GM21825 (cell line): ENCODE data around the gene ABCB6.
"Not testable (repeated sequence)": the region's sequence is repeated elsewhere in the genome, so short reads cannot be mapped to it uniquely, and the experiment has no call there.

Source experiments
- ATAC-seq: cut with Tn5 transposase; IDR thresholded peaks from one replicate; pipeline ENCODE4 v1.9.1; 2021; ENCODE audit warnings: mild to moderate bottlenecking, moderate library complexity; ENCODE audit not compliant: unreplicated experiment

Gene ABCB6

DNA sequence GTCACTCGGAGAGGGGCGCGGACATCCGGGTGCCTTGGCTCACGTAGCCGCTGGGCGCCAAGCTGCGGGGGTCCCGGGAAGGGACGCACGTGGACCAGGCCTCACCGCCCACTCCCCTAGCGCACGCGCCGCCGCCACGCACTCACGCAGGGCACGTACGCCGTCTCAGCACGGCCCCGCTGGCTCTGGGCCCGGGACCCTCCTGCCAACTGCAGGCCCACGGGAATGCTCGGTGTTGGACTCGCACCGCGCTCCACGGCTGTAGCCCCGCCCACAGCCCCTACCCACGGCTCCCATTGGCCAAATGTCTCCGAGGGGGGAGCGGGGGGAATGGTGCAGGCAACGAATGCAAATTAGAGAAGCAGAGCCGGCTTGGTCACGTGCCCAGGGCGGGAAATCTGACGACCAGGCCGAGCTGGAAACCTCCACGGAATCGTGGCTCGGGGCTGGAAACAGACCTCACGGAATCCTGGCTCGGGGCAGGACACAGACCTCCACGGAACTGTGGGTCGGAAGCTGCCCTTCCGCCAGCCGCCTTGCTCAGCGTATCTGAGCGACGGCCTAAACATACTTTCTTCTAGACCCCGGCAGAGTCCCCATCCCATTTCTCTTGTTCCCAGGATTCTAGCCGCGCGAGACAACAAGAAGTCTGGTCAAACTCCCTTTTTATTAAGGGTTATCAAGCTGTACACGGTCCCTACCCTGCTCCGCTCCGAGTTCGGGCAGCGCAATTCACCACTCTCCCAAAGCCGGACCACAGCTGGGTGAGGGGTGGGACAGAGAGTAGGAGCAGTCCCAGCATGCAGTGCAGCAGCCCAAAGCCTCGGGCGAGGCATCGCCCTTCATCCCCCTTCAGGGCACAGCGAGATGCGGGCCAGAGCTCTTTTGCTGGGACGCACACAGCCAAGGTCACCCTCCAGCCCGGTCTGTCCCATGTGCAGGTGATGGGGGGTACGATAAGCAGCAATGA is at the start of gene ABCB6:
Gene ABCB6 (minus strand): TSS at position 227 of the 970 bp plus-strand sequence. CDS start 285 bp downstream, outside the sequence.
- ATAC-seq = peak; percentile 75

DNA sequence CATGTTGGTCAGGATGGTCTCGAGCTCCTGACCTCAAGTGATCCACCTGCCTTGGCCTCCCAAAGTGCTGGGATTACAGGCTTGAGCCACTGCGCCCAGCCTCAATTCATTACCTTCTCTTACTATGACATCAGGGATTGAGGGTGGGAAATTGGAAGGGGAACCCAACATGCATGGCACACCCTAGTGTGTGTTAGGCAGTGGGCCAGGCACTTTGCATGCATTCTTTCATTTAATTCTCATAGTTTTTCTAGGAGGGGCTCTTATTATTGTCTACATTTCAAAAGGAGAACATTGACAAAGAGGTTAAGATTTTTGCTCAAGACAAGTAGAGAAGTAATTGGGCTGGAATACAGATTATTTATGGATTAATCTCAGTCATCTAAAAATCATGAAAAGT is 49.5 kb upstream of the ABCB6 start:
- no peak for ATAC-seq

DNA sequence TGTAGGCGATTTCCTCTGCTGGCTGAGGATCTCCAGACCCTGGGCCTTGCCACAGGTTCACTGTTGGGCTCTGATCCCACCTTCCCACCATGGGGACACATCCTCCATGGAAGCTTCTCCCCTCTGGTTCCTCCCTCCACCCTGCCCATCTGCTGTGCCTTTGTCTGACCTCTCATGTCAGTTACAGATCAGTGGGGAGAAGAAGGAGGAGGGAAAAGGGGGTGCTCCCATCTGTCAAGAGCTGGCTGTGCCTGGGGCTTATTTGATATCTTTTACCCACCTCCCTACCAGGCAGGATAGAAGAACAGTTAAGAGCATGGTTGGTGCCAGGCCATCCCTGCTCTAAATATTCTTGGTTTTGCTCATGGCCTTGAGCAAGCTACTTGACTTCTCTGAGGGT is 48.1 kb upstream of the ABCB6 start:
- no peak for ATAC-seq

DNA sequence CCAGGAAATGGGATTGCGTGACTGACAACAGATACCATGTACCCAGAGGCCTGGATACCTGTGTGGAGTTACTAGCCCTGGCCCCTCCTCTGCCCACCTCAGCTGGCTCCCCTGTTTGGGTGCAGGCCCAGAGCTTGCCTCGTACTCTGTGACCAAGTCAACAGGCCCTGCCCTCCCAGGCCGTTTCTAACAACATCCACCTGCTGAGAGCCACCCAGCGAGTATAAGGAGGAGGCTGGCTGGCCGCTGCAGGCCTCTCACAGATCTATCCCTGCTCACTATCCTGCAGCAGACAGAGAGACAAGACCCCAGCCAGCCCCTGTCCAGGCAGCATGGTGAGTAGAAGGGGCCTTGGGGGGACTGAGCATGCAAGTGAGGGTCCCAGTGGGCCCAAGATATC is 47.5 kb upstream of the ABCB6 start:
- no peak for ATAC-seq

DNA sequence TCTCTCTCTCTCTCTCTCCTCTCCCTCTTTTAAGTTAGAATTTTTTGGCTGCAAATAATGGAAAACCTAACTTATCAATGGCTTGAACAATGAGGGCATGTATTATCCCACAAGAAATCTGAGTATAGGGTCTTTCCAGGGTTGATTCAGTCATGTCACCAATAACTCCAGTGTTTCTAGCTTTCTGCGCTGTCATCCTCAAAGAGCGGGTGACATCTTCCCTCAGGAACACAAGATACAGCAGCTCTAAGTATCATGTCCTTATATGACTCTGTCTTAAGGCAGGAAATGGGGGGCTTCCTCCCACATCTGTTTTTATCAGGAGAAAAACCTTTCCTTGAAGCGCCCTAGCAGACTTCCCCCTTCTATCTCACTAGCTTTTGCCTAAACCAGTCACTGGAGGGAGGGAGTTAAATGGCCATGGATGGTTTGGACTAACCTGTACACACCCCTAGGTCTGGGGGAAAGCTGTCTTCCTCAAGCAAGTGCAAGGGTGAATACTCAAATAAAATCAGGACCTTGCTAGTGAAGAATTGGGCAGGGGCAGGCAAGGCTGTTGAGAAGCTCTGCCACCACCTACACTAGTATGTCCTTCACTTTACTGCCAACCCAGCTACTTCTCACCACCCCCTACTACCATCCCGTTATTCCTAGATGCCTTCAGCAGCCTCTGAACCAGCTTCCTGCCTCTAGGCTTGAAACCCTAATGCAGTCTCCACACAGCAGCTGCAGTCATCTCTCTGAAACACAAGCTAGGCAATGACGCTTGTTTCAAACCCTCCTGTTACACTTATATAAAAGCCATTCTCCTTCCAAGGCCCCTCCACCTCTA is 42.5 kb upstream of the ABCB6 start:
- no peak for ATAC-seq

DNA sequence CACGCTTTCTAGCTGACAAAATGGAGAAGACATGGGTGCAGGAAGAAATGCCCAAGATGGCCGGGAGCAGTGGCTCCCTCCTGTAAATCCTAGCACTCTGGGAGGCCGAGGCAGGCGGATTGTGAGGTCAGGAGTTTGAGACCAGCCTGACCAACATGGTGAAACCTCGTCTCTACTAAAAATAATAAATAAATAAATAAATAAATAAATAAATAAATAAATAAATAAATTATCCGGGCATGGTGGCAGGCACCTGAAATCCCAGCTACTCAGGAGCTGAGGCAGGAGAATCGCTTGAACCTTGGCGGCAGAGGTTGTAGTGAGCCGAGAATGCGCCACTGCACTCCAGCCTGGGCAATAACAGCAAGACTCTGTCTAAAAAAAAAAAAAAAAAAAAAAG is 40.2 kb upstream of the ABCB6 start:
- ATAC-seq = not testable (repeated sequence)

DNA sequence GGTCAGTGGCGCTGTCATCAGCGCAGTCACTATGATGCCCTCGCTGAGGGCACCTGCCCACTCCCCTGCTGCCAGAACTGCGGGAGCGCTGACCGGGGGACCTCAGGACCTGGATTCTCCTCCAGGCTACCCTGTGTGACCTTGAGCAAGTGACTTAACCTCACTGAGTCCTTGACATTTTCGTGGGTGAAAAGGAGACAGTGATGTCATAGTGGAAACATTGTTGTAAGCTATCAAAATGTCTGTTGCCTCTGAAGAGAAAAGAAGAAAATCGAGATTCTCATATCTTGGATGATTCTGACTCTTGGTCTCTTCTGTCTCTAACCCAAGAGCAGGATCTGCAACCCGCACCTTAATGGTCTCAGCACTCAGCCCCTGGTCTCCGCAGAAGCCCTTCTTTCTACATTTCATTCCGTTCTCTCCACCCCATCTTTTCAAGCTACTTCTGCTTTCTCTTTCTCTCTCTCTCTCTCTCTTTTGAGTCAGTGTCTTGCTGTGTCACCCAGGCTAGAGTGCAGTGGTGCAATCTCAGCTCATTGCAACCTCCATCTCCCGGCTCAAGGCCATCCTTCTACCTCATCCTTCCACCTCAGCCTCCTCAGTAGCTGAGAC is 35.9 kb upstream of the ABCB6 start:
- peak; percentile 22 for ATAC-seq

DNA sequence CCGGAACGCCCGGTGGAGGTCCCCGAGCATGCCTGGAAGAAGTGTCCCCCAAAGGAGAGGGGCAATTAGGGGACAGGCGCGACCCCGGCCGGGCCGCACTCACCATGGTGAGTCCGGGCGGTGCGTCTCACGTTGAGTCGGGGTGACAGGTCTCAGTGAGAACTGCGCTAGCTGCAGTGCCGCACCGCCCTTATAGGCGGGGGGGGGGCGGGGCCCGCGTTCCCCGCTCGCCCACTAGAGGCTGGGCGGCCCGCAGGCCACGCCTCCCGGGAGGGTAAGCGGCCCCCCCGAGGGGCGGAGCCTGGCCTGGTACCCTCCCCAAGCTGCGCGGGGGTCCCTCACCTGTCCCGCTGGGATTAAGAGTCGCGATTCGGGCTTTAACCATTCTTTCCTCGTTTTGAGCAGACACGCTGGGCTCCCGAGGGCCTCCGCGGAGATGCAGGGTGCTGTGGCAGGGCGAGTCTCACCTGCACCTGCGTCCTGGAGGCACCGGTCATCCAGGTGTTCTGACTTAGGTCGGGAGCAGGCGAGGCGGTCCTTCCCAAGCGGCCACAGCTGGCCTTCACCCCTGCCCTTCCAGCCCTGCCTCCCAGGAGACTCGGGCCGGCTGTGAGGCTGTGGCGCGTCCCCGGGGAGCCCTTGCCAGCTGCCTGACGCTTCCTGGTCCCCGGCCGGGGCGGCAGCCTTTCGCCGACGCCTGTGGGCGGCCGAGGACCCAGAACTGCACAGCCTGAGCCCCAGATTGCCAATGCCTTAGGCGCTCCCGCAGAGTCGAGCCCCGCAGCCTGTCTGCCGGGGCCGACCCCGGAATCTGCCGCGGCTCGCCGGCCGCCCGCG is 35.2 kb upstream of the ABCB6 start, which contains the start of gene TUBA4A:
Gene TUBA4A (minus strand): TSS at position 166 of the 837 bp plus-strand sequence. CDS start 60 bp downstream, at position 106.
- ATAC-seq = peak; percentile 30

DNA sequence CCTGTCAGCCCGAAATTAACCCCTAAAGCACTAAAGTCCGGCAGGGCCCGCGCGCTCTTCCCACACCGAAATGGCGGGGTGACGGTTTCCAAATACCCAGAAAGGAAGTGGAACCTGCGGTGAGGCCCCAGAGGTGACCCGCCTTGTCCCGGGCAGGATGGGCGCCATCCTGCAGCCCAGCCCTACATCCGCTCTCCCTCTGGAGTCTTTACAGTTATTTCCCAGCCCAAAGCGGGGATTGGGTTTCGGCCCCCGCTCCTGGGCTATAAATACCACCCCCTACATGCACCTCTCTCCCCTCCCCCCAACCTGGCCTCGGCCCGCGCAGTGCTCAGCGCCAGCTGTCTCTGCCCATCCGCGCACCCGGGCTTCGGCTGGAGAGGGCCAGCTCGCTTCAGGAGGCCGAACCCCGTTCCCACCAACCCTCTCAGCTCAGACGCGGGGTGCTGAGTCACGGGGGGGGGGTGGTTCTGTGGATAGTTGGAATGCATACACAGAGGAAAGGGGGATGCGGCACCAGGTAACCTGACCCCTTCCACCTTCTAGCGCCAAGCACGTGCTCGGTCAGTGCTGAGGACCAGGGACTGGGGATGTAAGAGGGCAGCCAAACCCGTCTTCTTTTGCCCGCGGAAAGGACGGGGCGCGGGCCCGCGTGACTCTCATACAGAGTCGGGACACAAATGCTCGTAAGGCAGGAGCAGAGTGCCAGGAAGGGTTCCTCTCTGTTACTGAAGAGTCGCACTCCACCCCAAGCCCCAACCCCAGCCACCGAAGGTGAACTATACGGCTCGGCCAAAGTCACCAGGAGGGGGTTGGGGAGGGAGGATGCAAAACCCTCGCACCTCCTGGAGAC is 34.4 kb upstream of the ABCB6 start, which contains the start of gene TUBA4B:
Gene TUBA4B (plus strand): TSS at position 344 of the 853 bp plus-strand sequence. CDS start 165 bp downstream, at position 509.
- ATAC-seq = no peak

DNA sequence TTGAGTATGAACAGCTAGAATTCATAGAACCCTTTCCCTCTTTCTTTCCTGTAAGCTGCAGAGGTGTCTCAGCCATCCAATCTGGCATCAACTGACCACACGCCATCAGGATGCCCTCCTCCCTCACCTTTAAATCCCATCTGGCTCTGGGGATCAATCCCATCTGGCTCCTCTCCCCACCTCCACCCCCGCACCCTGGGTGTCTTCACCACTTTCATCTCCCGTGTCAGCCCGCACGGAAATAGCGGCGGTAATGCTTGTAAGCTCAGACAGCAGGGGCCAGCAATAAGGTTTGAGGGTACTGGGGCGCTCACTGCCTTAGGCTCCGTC is 33.8 kb upstream of the ABCB6 start:
- no peak for ATAC-seq

DNA sequence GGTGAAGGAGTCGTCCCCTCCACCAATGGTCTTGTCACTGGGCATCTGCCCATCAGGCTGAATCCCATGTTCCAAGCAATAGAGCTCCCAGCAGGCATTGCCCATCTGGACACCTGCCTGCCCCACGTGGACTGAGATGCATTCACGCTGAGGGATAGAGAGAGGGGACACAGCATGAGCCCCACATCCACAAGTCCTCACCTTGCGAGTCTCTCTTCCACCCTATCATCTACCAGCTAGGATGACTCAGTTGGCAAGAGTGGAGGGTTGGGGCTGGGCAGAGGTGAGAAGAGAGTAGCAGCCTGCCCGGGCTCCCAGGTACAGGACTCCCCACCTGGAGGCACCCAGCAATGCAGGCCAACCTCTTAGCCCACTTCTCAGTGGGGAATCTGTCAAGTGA is 33.3 kb upstream of the ABCB6 start:
- ATAC-seq = no peak

DNA sequence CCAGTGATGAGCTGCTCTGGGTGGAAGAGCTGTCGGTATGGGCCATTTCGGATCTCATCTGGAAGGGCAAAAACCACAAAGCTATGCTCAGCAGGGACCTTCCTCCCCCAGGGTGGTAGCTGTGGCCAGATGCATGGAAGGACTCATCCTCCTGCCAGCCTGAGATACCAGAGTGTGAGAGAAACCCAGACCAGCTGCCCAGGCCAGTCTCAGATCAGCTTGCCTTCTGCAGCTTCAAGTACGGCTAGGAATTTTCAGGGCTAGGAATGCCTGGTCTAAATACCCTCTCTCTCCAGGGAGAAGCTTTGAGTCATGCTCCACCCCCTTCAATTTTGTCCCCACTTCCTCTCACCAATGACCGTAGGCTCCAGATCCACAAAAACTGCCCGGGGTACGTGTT is 32.9 kb upstream of the ABCB6 start:
- no peak for ATAC-seq

DNA sequence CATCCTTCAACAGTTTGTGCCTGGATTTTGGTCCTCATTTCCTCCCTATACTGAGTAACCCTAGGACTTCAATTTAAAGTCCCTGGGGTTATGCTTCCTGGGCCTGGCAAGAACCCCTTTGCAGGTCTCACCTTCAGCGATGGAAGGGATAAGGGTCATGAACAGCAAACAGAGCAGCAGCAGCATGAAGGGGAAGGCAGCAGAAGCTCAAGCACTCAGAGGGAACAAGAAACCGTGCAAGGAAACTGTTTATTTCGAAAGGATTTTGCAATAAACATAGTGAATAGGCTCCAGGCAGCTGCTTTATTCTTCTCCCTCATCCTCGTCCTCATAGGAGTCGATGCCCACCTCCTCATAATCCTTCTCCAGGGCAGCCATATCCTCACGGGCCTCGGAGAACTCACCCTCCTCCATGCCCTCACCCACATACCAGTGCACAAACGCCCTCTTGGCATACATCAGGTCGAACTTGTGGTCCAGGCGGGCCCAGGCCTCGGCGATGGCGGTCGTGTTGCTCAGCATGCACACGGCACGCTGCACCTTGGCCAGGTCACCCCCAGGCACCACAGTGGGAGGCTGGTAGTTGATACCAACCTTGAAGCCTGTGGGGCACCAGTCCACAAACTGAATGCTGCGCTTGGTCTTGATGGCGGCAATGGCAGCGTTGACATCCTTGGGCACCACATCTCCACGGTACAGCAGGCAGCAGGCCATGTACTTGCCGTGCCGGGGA is 31.5 kb upstream of the ABCB6 start:
- no peak for ATAC-seq

DNA sequence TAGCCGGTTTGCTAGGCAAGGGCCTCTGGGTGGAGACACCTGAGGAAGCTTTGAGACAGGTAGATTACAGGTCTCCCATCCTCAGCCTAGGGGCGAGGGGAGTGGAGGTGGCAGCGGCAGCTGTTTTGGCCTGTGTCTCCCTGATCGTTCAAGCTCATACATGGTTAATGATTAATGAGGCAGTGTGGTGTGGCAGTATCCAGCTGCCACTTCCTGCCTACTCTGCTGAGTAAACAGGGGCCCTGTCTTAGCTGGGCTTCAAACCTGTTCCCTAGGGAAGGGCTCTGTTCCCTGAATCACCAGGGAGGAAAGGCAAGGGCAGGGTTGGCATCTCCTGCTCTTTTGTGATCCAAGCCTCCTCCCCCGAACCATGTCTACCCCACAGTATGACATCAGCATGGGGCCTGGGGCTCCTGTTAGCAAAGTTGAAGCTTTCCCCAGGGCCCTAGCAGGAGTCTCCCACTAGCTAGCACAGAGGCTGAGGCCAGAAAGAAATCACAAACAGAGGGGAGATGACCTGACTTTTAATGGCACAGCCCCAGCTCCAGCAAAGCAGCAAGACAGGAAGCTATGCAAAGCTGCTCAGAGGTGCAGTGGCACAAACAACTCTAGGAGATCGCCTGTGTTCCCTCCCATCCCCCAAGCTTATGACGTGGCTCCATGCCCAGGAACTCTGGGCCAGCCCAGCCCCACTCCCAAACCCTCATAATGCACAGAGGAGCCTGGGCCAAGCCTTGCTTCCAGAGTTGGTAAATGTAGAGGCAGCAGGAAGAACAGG is 30.6 kb upstream of the ABCB6 start:
- ATAC-seq = peak; percentile 44

DNA sequence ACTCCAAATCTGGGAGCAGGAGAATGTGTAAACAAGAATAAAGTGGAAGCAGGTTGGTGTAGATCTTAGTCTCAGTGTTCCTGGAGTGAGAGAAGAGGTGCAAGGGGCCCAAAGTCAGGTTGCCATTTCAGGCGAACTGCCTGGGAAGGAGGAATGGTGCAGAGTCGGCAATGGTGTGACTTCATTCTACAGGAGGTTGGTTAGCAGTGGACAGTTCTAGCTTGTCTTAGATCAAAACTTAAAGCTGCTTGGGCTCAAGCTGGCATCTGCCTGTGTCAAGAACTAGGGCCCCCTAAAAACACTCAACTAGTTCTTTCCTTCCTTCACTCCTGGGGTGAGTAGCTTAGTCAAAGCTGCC is 30.1 kb upstream of the ABCB6 start:
- no peak for ATAC-seq

DNA sequence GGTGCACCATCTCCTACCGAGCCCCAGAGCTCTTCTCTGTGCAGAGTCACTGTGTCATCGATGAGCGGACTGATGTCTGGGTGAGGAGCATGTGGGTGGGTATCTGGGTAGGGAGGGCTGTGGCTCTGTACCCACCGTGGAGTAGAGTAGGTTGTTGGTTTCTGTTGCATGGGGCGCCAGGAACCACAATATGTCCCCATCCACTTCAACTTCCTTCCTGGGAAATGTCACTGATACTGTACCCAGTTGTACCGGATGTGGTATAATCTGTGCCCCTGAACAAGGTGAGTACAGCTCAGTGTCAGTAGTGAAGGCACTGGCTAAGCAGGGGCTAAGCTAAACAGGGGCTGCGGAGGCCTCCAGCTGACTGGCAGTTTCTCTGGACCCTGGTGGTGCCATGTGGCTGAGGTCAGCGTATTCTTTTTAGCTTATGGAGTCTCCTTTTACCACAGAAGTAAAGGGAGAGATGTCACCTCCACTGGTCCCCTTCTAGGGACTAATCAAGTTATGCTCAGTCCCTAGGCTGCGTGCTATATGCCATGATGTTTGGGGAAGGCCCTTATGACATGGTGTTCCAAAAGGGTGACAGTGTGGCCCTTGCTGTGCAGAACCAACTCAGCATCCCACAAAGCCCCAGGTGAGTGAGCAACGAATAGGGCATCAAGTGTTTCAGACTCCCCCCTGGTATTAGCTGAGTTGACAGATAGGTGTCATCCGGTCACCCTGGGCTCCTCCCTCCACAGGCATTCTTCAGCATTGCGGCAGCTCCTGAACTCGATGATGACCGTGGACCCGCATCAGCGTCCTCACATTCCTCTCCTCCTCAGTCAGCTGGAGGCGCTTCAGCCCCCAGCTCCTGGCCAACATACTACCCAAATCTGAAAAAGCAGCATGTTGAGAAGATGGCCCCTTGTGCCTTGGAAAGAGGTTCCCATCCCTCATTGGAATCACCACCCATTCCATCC is 29.2 kb upstream of the ABCB6 start:
- ATAC-seq = peak; percentile 23

DNA sequence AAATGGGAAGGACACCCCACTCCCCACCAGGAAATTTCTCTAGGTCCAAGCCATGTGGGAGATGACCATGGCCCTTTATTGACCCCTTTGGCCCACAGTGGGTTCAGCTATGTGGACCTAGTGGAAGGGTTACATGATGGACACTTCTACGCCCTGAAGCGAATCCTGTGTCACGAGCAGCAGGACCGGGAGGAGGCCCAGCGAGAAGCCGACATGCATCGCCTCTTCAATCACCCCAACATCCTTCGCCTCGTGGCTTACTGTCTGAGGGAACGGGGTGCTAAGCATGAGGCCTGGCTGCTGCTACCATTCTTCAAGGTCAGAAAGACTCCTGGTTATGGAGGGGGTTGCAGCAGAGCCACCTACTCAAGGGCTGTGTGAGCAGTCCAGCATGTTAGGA is 27.8 kb upstream of the ABCB6 start:
- no peak for ATAC-seq
